Aorta (tissue), 5 donors: ENCODE results near the gene TUBG2. TPM values are rescaled to one million over a fixed set of nuclear protein-coding genes. Genes with fewer than 3 reads are reported as not detected.

Experiments used
- ATAC-seq: fragments of 200-7000 bp; cut with Tn5 transposase; one replicate; pipeline ENCODE4 v1.9.1; 2022; ENCODE audit warnings: moderate library complexity; ENCODE audit not compliant: low FRiP score
- DNase-seq, 2 donors: peaks; one replicate each; pipeline ENCODE4 v3.0.0-alpha.2; 2020
- H3K27ac ChIP-seq, 2 donors: one replicate each; pipeline ENCODE4 v1.5.1; 2013; ENCODE audit warnings: low read length in 2 of 2, mild to moderate bottlenecking in 2 of 2, moderate library complexity in 2 of 2, control low read depth in 1 of 2, inconsistent platforms in 1 of 2, low read depth in 1 of 2
- H3K27me3 ChIP-seq, 2 donors: one replicate each; pipeline ENCODE4 v1.6.1; 2013; ENCODE audit warnings: control low read depth in 1 of 2, low read length in 1 of 2, mild to moderate bottlenecking in 1 of 2, moderate library complexity in 1 of 2; ENCODE audit not compliant: insufficient read depth in 2 of 2, control insufficient read depth in 1 of 2
- H3K36me3 ChIP-seq, 2 donors: one replicate each; pipeline ENCODE4 v1.6.1; 2013; ENCODE audit warnings: control low read depth in 1 of 2, low read length in 1 of 2, mild to moderate bottlenecking in 1 of 2; ENCODE audit not compliant: insufficient read depth in 2 of 2, control insufficient read depth in 1 of 2
- H3K4me1 ChIP-seq, 2 donors: one replicate each; pipeline ENCODE4 v1.6.1; 2013; ENCODE audit warnings: low read length in 2 of 2, control low read depth in 1 of 2, mild to moderate bottlenecking in 1 of 2, moderate library complexity in 1 of 2; ENCODE audit not compliant: insufficient read depth in 2 of 2, control insufficient read depth in 1 of 2
- H3K4me3 ChIP-seq, 2 donors: one replicate each; pipeline ENCODE4 v1.5.1; 2013; ENCODE audit warnings: low read length in 2 of 2, control low read depth in 1 of 2, mild to moderate bottlenecking in 1 of 2
- H3K9me3 ChIP-seq: one replicate; pipeline ENCODE4 v1.6.1; 2013; ENCODE audit warnings: mild to moderate bottlenecking, low read length; ENCODE audit not compliant: control insufficient read depth
- WGBS, 2 donors: extraction: QIAGEN DNeasy Blood & Tissue Kit; methylation state at CpG; one replicate each; pipeline ENCODE4 v1.1.7; 2013; 5-methylcytosine and 5-hydroxymethylcytosine counted together
- intact Hi-C, 2 donors: fragments of 100-400 bp; cut with DNase I; formaldehyde crosslinking; loops; one replicate each; pipeline versions ENCODE4 v1.14.2 to v1.15.0; 2022
- polyA plus RNA-seq, 2 donors: library from polyadenylated mRNA; stranded (reverse); fragments of 200-250 nt; gene quantifications; one replicate each; pipeline ENCODE4 v1.2.3, GENCODE V29; 2013
- total RNA-seq, 2 donors: library from RNA; stranded (reverse); fragmentation: NEBNext Ultra II Directional; extraction: Animal tissue kit (Norgen Biotek cat#: 25700); gene quantifications; one replicate each; pipeline ENCODE4 v1.2.1, GENCODE V29; 2021
- donor health status: healthy with polysubstance abuse.
- donor health status: Bipolar disorder and iron deficiency.
- donor health status: DM: no; HTN: no; CAD: no.
- donor health status: DM: no; HTN: no; CAD: no.
- donor health status: DM: yes; HTN: yes; CAD: no.

TUBG2 gene
- total and polyA plus RNA-seq, 4 donors, result 23.4 to 72.2 (median 33.2) TPM

- ATAC-seq (no peak), DNase-seq (no peak)
- Histone ChIP-seq H3K27me3 (no peaks in the 10 kb centered on the region), H3K4me1 (no peaks in the 10 kb centered on the region), H3K36me3 (no peaks in the 10 kb centered on the region), H3K4me3 (no peak overlapping the region), H3K27ac (no peak overlapping the region), H3K9me3 (no peaks in the 10 kb centered on the region)
- WGBS, 2 donors, result 84 to 85% methylated on average over 14 of the region's 14 CpGs
- intact Hi-C loops, result no loop called here
These were observed 26.7 kb downstream of the TUBG2 start for GRCh38 chr17:42685831-42686230.

DNA sequence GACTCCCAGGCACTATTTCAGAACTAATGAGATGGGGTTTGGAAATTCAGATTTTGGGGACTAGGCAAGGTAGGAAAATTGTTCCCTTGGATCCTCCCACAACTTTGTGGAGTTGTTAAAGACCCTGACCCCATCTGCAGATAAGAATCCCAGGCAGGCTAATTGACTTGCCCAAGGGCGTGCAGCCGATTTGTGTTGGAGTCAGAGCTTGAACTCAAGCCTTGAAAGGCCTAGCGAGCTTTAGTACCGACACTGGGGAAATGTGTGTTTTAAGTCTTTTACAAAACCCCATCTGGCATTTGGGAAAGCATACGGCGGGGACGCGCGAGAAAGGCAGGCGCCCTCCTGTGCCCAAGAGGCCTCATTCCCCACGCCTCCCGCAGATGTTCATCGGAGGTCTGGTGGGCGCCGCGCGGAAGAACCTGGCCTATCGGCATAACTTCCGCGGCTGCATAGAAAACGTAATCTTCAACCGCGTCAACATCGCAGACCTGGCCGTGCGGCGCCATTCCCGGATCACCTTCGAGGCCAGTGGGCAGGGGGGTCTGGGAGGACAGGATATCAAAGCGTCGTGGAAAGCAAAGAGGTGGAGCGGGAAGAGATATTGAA lies 27.5 kb downstream of the TUBG2 start:
- H3K27ac ChIP-seq, result no peak overlapping the region
- intact Hi-C loops, result no loop called here
- H3K4me3 ChIP-seq, result no peak overlapping the region
- no peaks in the 10 kb centered on the region for H3K36me3 ChIP-seq
- ATAC-seq (no peak), DNase-seq (no peak)
- no peaks in the 10 kb centered on the region for H3K4me1 ChIP-seq
- H3K9me3 ChIP-seq, result no peaks in the 10 kb centered on the region
- H3K27me3 ChIP-seq, result no peaks in the 10 kb centered on the region
- WGBS, 2 donors, result 82 to 83% methylated on average over 32 of the region's 32 CpGs

DNA sequence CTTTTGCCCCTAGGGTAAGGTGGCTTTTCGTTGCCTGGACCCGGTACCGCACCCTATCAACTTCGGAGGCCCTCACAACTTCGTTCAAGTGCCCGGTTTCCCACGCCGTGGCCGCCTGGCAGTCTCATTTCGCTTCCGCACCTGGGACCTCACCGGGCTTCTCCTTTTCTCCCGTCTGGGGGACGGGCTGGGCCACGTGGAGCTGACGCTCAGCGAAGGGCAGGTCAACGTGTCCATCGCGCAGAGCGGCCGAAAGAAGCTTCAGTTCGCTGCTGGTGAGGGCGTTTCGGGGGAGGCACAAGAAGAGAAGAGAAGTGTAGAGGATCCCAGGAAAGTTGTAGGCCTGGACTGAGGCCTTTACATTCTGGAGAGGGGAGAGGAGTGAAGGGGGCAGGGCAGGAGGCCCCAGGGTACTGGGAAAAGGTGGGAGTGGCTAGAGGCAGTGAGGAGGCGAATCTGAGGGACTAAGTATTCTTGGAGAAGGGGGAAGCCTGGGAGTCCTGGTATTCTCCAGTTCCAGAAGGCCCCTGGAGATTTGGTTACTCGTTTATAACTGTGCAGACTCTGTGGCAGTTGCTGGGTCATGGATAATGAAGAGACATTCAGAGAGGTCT lies 28.7 kb downstream of the TUBG2 start:
- Histone ChIP-seq H3K4me1 (no peaks in the 10 kb centered on the region), H3K9me3 (no peaks in the 10 kb centered on the region), H3K27ac (no peak overlapping the region), H3K36me3 (no peaks in the 10 kb centered on the region), H3K27me3 (no peaks in the 10 kb centered on the region), H3K4me3 (no peak overlapping the region)
- 79% methylated on average over 27 of the region's 27 CpGs for WGBS, 2 donors
- ATAC-seq, result no peak
- intact Hi-C loops, result no loop called here
- no peak for DNase-seq

DNA sequence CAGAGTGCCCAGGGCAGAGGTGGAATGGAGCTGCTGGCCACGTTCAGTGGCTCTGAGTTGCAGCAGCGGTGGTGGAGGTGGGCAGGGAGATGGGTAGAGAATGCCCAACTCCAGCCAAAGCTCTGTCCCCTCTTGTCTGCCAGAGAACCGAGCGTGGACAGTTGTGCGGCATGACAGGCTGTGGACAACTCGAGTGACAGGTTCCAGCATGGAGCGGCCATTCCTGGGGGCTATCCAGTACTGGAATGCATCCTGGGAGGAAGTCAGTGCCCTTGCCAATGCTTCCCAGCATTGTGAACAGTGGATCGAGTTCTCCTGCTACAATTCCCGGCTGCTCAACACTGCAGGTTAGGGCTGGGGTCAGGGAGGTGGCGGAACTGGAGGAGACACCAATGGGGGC lies 31.5 kb downstream of the TUBG2 start:
- intact Hi-C loops, result no loop called here
- Histone ChIP-seq H3K9me3 (no peaks in the 10 kb centered on the region), H3K4me3 (no peak overlapping the region), H3K27me3 (no peaks in the 10 kb centered on the region), H3K4me1 (no peaks in the 10 kb centered on the region), H3K36me3 (peaks cover 0 to 4% of the 10 kb centered on the region in 2 donors), H3K27ac (no peak overlapping the region)
- DNase-seq (no peak), ATAC-seq (no peak)
- 78 to 81% methylated on average over 10 of the region's 10 CpGs for WGBS, 2 donors

GRCh38 chr17:42691021-42691545 lies 32.0 kb downstream of the TUBG2 start:
- WGBS, 2 donors, result 83 to 87% methylated on average over 12 of the region's 12 CpGs
- Histone ChIP-seq H3K9me3 (no peaks in the 10 kb centered on the region), H3K4me3 (no peak overlapping the region), H3K27me3 (no peaks in the 10 kb centered on the region), H3K36me3 (peaks cover 0 to 4% of the 10 kb centered on the region in 2 donors), H3K27ac (no peak overlapping the region), H3K4me1 (no peaks in the 10 kb centered on the region)
- intact Hi-C loops, result no loop called here
- ATAC-seq (no peak), DNase-seq (no peak)

DNA sequence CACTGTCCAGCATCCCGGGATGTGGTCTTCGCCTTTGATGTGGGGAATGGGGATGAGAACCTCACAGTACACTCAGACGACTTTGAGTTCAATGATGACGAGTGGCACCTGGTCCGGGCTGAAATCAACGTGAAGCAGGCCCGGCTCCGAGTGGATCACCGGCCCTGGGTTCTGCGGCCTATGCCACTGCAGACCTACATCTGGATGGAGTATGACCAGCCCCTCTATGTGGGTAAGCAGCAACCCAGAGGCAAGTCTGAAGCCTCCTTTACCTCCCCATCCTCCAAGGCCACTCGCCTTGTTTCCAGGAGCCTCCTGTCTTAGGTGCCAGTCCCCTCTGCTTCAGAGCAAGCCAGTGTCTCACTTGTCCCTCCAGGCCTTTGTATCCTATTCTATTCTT lies 33.4 kb downstream of the TUBG2 start:
- no peak overlapping the region for H3K27ac ChIP-seq
- no peaks in the 10 kb centered on the region for H3K4me1 ChIP-seq
- no peak for ATAC-seq
- peaks cover 0 to 4% of the 10 kb centered on the region in 2 donors for H3K36me3 ChIP-seq
- no peaks in the 10 kb centered on the region for H3K27me3 ChIP-seq
- 89 to 92% methylated on average over 11 of the region's 11 CpGs for WGBS, 2 donors
- intact Hi-C loops, result no loop called here
- H3K4me3 ChIP-seq, result no peak overlapping the region
- no peaks in the 10 kb centered on the region for H3K9me3 ChIP-seq
- DNase-seq, result peak in 1 of 2 donors; percentile 53

DNA sequence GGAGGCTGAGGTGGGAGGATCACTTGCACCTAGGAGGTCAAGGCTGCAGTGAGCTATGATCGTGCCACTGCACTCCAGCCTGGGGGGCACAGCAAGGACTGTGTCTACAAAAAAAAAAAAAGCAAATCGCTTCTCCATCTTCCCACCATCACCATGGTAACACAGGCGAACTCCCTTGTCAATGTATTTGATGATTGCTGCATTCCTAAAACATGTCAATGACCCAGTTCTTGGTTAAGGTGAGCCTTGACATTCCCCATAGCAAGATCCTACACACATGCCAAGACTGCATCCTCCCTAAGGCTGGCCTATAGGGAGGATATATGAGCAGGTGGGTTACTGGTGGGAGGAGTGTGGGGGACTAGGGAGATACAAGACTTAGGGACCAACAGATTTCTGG lies 35.4 kb downstream of the TUBG2 start:
- WGBS, 2 donors, result 92 to 97% methylated on average over 3 of the region's 3 CpGs
- Histone ChIP-seq H3K9me3 (no peaks in the 10 kb centered on the region), H3K27ac (no peak overlapping the region), H3K36me3 (peaks cover 2 to 4% of the 10 kb centered on the region in 2 donors), H3K27me3 (no peaks in the 10 kb centered on the region), H3K4me1 (no peaks in the 10 kb centered on the region), H3K4me3 (no peak overlapping the region)
- no peak for DNase-seq
- ATAC-seq, result no peak
- intact Hi-C loops, result no loop called here

DNA sequence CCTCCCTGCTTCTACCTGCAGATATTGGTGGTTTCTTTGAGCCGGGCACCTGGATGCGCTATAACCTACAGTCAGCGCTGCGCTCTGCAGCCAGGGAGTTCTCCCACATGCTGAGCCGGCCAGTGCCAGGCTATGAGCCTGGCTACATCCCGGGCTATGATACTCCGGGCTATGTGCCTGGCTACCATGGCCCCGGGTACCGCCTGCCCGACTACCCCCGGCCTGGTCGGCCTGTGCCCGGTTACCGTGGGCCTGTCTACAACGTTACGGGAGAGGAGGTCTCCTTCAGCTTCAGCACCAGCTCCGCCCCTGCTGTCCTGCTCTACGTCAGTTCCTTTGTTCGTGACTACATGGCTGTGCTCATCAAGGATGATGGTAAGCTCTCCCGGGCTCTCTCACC lies 36.4 kb downstream of the TUBG2 start:
- Histone ChIP-seq H3K27ac (no peak overlapping the region), H3K4me3 (no peak overlapping the region), H3K9me3 (no peaks in the 10 kb centered on the region), H3K4me1 (no peaks in the 10 kb centered on the region), H3K27me3 (no peaks in the 10 kb centered on the region), H3K36me3 (peaks cover 2 to 4% of the 10 kb centered on the region in 2 donors)
- DNase-seq (peak in 1 of 2 donors; percentile 73), ATAC-seq (no peak)
- WGBS, 2 donors, result 88 to 95% methylated on average over 20 of the region's 20 CpGs
- intact Hi-C loops, result no loop called here
